Metanephros (tissue), 2 donors: ENCODE data around the gene CEP170. TPM values are rescaled to one million over a fixed set of nuclear protein-coding genes. Genes with fewer than 3 reads are reported as not detected.

ENCODE experiments used
- small RNA-seq: library from RNA; depleted of rRNA; stranded (forward); fragments of <200 nt; gene quantifications from one replicate; pipeline ENCODE3, GENCODE V24; 2014; ENCODE audit warnings: low replicate concordance
- total RNA-seq: library from RNA; depleted of rRNA; stranded (reverse); fragments of >200 nt; gene quantifications from one replicate; pipeline ENCODE4 v1.2.3, GENCODE V29; 2014

Gene CEP170
- total RNA-seq = 93.9 TPM

DNA sequence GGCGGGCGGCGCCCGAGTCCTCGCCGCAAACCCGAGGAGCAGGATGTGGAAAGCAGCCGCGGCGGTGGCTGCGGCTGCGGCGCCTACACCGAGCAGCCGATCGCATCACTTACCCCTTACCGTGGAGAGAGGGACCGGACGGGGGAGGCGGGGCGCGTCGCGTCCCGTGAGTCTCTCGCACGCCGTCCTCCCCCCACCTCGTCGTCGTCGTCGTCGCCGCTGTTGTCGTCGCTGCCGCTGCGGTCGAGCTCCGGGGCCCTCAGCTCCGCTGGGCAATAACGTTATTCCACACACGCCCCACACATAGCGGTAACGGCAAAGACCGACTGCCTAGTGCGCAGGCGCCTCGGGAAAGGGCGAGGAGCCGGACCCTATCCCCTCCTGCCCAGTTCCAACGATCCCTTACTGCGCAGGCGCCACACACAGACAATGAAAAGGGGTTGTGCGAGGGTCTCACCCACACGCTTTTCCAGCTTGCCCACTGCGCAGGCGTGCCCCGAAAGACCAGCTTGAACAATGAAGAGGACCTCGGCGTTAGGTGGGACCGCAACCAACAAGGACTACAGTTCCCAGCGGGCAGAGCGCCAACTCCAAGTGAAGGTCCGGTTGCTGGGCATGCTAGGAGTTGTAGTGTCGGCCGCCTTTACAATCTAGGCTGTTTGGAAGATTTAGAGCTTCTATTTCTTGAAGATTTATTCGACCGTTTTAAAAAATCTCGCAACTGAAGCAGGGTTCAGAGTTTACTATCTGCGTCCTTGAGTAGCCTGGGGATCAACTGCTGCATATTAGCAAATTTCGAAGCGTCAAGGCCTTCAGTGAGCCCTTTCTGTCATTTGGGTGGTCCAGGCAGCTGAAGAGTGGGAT lies at the start of gene CEP170:
CEP170 (minus strand) TSS at position 355 of the 864 bp plus-strand sequence. CDS start 30,001 bp downstream, outside the sequence.

DNA sequence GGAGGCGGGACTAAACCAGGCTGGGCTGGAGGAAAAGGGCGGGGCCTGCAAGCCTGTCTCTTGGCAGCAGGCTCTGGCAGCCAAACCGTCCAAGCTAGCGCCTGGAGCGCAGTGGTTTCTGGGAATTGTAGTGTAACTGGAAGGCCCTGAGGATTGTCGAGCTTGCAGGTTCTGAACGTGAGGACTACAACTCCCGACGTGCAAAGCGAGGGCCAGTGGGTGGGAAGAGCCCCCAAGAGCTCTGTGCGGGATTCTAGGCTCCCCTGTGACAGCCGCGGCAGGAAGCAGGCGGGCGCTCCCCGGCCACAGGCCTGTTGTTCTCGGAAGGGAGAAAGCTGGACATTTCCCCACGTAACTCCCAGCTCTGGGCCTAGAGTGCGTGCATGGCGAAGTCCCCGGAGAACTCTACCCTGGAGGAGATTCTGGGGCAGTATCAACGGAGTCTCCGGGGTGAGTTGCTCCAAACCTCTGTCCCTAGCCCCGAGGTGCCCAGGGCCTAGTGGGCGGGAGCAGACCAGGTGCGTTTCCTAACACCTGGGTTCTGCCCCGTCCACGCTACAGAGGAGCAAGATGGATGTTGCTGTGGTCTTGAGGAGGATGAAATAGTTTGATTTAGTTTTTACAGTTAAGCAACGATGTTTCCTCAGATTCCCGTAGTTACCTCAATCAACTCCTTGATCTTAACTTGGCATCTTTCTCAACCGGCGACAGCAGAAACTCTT lies 871 bp upstream of the CEP170 start, which contains the start of gene SDCCAG8:
SDCCAG8 (plus strand) TSS at position 251 of the 722 bp plus-strand sequence; CDS start at position 384, 133 bp downstream.

Small RNA genes lying within 50 kb of the gene (small RNA-seq; reads per million reads assigned to genes)
- gene RNU6-747P = not detected

Other genes with a start within 250 kb of the CEP170 start
- 44.4 TPM for gene SDCCAG8, start 760 bp upstream of the CEP170 start, total RNA-seq